ENCODE measurements around the gene JAG2.
A peak's percentile ranks its signal among the peaks of the same experiment; 100 is the strongest.

The JAG2 gene

DNA sequence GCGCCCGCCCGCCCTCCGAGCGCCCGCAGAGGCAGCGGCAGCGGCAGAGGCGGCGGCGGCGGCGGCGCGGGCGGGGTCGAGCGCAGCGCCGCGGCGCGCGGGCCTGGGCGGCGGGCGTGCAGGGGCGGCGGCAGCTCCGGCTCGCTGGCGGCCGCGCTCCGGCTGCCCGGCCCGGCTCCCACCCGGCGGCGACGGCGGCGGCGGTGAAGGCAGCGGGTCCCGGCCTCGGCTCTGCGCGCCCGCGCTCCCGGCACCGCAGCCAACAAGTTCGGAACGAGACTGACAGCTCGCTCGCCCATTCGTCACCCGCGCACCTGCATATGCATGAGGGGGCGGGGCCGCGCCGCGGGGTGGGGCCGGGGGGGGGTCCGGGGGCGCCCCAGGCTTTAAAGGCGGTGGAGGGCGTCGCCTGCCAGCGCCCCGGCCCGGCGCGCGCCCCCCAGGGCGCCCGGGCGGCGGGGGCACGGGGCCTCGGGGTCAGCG, at the start of gene JAG2:
Gene JAG2 (minus strand): TSS at position 281 of the 483 bp plus-strand sequence. CDS start 356 bp downstream, outside the sequence.
- peak in 1 of 2 donors; percentile 41 for DNase-seq

DNA sequence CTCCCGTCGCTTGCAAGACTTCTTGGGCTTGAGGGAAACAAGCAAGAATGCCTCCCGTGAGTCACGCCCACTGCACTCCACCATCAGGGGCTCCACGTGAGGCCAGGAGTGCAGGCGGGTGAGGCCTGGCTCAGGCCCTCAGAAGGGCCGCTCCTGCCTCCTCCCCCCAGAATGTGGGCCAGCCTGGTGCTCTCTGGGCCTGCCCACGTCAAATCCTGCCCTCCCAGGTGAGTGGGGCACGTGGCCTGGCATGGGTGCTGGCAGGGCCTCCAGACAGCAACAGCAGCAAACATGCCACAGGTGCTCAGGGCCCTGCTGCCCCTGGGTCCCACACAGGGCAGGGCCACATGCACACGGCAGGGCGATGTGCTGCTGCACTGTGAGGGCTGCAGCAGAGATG, 49.2 kb upstream of the JAG2 start:
- DNase-seq: no peak

DNA sequence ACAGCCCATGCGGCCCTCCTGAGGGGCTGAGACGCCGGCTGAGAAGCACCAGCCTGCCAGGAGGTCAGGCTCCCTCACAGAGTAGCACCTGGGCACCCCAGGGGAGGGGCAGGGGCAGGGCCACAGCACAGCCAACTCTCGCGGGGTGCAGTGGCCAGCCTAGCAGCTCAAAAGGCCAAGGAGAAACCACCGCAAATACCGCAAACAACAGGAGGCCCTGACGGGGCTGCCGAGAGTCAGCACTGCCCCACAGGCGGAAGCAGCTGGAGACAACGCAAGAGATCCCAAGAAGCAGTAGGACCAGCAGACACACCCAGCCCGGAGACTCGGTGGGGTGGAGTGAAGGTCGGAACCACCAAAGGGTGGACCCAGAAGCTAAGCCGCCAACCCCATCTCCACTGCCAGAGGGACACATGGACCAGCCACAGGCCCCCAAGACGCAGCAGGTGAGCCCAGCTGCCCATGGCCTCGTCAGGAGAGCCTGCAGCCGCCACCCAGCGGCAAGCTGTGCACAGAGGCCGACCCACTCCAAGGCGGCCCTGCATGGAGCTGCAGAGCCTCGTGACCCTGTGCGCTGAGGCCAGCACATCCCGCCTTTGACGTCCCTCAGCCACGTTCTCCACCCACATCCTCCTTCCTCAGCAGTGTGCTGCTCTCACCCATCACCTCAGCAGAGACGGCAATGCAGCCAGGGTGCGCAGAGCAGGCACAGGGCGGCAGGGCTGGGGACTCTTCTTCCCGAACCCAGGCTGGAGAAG, 48.1 kb upstream of the JAG2 start:
- DNase-seq: no peak

DNA sequence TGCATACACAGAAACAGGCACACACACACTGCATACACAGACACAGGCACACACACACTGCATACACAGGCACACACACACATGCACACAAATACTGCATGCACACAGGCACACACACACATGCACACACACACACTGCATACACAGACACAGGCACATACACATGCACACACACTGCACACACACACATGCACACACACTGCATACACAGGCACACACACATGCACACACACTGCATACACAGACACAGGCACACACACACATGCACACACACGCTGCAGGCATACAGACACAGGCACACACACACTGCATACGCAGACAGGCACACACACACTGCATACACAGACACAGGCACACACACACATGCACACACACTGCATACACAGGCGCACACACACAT, 47.0 kb upstream of the JAG2 start:
- no peak for DNase-seq

DNA sequence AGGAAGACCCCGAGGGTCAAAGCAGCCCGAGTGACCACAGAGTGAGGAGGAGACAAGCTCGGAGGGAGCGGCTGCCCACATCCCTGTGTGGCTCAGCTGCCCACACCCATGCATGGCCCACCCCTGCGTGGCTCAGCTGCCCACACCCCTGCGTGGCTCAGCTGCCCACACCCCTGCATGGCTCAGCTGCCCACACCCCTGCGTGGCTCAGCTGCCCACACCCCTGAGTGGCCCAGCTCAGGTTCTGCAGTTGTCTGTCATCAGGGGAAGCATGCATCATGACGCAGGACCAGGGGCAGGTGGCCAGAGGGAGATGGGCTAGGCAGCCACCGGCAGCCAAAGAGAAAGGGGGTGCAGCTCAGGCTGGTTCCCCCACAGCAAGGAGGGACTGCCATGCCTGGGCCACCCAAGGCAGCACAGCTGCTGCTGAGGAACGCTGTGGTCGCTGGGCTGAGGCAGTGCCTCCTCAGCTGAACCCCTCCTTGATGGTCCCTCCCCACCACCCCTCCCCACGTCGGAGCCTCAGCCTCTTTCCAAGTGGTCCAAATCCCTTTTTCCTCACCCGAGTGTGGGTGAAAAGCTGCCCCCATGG, 45.8 kb upstream of the JAG2 start:
- no peak for DNase-seq

DNA sequence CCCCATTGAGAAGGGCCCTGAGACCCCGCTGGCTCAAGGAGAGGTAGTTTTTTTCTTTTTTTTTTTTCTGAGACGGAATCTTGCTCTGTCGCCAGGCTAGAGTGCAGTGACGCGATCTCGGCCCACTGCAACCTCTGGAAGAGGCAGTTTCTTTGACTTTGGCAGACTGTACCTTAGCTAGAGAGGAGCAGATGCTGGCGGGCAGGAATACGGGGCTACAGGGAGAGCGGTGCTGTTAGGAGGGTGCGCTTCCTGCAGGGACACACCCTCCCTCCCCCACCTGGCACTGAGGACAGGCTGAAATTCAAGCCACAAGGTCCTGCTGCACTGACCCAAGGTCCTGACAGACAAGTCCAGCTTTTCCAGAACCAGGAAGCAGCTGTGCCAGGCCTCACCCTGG, 44.8 kb upstream of the JAG2 start:
- no peak for DNase-seq

DNA sequence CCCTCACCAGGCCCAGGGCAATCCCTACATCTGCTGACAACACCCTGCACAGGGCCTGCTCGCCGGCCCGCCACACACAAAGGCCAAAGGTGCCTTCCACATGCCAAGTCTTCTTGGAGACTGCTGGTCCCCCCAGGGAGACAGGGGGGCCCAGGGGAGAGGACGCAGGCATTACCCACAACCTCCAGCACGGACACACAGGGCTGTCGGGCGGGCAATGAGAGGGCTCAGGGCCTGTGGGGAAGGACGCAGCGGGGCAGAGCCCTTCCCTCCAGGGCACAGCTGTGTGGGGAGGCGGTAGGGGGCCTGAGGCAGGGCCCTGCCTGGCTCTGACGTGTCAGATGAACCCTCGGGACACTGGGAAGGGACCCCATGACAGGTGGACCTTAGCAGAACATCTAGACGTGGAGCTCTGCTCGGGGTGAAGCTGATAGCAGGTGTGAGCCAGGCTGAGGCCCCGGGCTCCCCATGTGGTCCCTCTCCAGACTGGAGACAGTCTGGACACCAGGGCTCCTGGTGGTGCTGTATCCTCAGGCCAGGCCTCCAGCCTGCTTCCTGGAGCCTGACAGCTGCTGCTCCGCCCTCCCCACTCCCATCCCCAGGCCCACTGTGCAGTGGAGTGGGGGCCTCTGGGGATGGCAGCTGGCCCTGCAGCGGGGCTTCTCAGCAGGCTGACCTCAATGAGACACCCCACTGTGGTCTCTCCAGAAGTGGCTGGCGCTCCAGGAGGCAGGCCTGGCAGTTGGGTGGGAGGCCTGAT, 44.1 kb upstream of the JAG2 start:
- DNase-seq: no peak

DNA sequence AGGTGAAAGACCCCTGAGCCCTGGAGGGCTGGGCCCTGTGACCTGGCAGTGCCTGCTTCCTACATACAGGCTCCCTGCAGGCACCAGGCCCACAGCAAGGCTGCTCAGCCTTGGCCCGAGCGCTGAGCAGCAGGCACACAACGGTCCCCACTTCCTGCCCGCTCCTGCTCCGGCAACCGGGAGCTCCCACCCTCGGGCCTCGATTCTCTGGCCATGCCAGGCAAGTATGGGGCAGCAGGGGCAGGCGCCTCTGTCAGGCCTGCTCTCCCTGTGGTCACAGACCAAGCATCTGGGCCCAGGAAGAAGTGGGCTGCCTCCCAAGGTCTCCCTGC, 43.1 kb upstream of the JAG2 start:
- no peak for DNase-seq

DNA sequence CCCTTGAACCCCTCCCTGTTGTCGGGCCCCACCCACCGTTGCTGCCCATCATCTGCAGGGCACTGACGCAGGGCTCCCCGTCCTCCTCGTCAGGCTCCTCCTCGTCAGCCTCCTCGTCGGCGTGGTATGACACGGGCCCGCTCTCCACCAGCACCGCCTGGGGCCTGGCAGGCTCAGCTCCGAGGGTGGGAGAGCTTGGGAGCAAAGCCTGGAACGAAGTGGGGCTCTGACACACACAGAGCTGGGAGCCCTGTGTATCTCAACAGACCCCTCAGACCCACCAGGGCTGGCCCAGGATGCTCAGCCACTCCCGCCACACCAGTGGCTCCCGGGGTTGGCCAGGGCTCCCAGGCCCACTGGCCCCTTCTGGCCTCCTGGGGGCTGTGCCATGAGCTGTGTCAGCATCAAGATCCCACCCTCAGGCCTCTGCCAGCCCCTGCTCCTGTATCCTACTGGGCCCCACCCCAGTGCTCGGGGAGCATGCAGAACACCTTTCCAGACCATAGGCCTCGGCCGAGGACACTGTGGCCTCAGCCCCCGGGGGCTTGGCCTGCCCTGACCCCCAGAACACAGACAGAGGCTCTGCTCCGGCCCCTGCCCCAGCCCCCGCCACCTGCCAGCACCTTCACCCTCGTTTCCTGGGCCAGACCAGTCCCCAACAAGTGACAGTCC, 42.6 kb upstream of the JAG2 start:
- no peak for DNase-seq

DNA sequence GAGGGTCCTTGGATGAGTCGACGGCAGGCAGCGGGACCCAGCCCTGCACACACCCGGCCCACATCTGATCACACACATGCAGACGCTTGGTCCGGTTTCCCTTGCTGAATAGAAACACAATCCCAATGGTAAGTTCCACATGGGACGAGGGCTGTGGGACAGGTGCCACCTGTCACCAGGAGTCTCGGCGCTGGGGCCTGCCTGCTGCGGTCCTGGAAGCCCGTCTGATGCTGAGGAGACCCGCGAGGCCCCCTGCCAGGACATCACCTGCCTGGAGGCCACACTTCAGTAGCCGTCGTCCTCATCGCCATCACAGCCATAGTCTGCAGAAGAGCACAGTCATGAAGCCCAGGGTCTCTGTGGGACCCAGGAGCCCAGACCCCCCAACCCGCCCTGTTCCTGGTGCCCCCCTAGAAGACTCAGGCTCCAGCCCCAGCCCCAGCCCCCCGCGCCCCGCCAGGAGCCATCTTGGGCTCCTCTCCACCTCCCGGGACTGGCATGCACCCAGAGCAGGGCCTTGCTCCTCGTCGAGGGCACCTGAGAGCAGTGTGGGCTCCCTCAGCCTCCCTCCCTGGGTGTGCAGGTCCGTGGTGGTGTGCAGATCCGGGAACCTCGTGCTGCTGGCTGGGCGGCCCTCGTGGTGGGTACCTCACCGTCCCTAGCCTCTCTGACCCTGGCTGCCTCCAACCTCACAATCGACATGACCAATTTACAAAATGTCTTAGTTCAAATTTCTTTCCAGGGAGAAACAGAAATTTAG, 41.9 kb upstream of the JAG2 start:
- no peak for DNase-seq

DNA sequence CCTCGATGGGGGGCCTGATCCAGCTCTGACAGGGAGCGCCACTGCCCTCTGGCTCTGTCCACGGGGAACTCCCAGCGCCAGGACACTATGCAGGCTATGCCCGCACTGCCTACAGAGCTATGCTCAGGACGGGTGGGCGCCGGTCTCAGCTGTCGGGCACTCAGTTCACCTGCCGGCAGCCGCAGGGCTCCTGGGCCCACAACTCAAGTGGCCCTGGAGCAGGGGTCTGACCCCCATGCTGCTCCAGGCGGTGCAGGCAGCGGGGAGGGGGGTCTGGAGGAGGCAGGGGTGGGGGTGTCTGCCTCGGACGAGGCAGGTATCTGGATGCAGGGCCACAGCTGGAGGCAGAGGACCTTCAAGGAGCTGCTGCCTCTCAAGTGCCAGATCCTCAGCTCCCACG, 41.1 kb upstream of the JAG2 start:
- DNase-seq: no peak

DNA sequence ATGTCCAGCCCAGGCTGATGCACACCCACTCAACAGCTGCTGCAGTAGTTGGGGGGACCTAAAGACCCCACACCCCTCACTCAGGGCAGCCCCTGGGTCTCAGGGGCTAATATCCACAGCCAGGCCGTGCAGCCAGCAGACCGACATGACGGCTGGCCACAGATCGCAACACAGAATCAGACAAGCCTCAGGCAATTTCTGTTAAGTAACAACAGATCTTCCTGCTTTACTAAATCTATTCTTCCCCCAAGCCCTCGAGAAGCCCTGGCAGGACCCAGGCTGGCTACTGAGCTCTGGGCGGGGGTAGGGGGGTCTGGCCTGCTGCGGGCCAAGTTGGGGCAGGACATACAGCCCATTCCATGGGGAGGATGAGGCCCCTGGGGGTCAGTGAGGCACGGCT, 40.5 kb upstream of the JAG2 start:
- no peak for DNase-seq

DNA sequence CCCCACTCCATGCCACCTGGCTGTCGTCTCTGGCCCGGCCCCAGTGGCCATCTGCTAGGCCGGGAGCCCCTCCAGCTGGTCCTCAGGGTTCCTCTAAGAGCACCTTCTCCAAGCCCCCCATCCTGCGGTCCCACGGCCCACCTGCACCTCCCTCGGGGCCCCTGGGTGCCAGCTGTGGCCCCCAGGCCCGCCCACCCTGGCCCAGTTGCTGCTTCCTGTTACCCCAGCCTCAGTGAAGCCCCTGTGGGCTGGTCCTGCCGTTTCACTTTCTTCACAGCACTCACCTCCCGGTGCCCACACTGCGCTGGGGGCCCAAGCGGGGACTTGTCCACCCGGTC, 40.1 kb upstream of the JAG2 start:
- DNase-seq: no peak

DNA sequence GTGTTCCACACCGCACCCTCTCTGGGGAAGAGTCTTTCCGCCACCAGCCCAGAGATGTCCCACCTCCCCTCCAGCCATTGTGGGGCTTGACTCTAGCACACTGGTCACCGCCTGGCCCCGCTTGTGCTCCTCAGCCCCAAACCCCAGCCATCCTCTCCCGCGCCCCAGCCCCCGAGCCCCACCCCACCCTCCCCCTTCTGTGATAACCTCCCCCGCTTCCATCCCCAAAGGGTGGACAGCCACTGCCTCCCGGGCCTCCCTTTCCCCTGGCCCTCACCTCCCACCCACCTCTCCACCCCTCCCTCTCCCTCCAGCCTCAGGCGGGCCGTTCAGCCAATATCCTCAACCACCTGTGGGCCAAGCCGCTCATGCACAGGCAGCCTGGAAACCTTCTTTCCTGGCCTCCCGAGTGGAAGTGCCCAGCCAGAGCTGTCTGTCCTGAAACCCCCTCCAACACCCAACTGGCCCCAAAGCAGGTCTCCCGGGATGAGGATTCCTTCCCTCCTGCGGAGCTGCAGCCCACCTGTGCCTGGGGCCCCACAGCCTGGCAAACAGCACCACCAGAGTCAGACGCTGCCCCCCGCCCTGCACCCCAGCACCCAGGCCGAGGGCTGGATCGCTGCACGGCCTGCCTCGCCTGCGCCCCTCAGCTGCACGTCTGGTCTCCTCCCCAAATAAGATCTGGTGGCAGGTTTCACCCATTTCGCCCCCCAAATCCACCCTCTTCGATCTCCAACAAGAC, 39.6 kb upstream of the JAG2 start:
- DNase-seq: no peak

DNA sequence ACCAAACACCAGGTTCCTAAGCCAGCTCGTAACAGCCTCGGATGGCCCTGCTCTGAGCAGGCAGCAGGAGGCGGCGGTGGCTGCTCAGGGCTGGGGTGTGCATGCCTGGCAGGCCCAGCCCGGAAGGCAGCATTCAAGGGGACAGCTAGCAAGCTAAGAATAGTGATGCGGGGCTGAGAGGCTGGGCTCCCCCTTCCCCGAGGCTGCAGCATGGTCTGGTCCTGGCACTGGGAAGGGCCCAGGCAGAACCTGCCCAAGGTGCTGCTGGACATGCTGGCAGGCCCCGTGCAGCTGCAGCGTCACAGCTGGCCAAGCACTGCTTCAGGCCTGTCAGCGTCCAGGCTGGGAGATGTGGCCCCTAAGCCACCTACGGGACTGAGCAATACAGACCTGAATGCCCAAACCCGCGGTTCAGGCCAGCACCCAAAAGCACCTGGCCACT, 38.9 kb upstream of the JAG2 start:
- DNase-seq: no peak

DNA sequence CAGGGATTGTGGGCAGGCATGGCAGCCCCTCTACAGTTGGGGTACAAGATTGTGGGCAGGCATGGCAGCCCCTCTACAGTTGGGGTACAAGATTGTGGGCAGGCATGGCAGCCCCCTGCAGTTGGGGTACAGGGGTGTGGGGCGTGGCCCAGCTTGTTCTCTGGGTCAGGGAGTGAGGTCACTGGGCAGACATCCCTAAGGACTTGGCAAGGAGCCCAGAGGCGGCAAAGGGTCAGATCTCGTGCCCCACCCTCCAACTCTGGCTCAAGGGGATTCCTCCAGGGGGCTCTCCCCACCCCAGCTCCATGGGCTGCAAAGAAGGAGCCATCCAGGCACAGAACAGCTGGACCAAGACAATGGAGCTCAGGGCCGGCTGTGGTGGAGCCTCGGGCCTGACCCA, 38.3 kb upstream of the JAG2 start:
- DNase-seq: no peak

DNA sequence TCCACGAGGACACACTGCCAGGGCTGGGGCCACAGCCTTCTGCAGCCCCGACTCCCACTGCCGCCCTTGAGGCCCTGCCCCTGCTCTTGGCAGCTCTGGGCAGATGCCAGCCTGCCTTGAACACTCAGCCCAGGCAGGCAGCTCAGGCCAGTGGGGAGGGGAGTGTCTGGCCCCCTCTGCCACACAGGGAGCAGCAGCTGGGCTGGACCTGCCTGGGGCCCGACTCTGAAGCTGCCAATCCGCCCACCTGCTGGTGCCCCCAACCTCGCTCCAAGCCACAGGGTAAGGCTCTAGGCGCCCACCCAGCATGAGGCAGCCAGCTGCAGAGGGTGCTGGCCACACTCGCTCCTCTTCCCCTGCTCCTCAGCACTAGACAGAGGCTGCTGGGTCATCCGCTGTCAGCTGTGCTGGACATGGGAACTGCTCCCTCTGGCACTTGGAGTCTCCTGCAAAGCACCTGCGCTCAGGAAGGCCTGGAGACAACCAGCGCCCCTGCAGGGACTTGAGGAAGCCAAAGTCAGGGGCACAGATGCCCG, 37.2 kb upstream of the JAG2 start:
- no peak for DNase-seq

DNA sequence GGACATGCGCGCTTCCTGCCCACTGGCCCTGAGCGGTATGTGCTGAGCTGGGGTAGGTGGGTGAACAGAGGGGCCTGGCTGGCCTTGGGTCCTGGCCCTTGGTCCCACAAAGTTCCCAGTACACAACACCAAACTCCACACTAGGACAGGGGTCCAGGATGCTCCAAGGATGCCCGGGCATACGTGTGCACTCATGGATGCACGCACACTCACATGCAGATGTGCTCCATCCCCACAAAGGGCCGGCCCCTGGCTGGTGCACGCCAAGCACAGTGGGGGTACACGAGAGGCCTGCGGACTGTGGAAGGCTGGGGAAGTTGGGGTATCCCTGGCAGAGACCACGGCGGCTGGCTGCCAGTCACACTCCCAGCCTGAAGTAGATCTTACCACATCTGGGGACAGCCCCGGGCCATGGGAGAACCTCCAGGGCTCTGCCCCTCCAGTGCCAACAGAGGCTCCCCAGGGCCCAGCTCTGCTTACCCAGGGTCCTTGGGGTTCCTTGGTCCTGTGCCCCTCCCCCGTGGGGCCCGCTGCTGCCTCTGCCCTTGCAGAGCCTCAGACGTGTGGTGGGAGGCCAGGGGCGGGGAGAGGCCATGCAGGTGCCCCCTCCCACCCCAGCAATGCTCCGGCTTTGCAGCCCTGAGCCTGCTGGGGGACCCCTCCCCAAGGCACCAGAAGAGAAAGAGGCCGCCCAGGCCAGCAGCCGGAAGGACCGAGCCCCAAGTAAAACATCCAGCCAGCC, 36.5 kb upstream of the JAG2 start:
- no peak for DNase-seq

DNA sequence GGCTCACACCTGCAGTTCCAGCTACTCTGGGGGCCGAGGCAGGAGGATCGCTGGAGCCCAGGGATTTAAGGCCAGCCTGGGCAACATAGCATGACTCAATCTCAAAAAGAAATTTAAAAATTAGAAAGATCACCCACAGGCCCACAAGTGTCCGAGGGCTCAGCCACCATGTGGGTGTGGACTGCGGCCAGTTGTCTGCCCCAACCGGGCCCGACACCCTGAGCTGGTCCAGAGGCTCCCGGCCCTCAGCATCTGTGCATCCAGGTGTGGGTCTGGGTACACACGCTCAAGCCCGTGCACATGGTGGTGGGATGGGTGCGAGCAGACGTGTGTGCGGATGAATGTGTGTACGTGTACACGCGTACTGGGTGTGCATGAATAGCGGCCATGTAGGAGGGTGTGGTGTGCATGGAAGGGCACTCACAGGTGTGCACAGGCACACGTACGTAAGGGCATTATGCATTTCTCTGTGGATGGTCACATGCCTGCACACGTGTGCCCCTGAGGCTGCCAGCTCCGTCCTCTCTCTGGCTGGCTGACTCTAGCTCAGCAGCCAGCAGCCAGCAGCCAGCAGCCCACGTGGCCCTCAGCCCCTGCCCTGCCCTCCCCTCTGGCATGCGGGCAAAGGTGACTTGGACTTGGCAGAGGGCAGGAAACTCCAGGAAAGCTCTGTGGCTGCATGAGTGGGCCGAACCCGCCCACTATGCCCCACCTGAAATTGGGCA, 35.8 kb upstream of the JAG2 start:
- DNase-seq: no peak

DNA sequence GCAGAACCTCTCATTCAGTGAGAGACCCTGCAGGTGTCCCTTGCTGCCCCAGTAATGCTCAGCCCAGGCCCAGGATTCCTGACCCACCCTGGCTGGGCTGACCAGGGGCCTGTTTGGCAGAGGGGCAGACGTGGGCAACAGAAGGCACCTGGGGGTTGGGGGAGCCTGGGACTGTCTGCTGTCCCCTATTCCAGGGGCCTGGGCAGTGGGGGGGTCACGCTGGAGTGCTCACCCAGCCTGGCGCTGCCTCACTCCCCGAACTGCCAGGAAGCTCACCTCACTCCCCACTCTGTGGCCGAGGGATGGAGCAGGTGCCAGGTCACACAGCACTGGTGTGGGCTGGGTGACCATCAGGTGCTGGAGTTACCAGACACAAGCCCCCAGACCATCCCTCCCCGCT, 35.1 kb upstream of the JAG2 start:
- DNase-seq: no peak

Measured in stimulated activated CD4-positive, alpha-beta T cell treated with anti-CD3 and anti-CD28 coated beads, Interleukin-2, amount 100 ng/mL, for 48 hours (primary cell).